Glutamatergic neuron (in vitro differentiated cells): ENCODE data around the gene IRAG1. TPM values are rescaled to one million over a fixed set of nuclear protein-coding genes. Genes with fewer than 3 reads are reported as not detected.

Source experiments
- DNase-seq: peaks from one replicate; pipeline ENCODE4 v3.0.0; 2022
- H3K27ac Mint-ChIP-seq: one replicate; pipeline ENCODE4 v1.8.0; 2020; ENCODE audit warnings: mild to moderate bottlenecking, mixed read lengths, inconsistent platforms; ENCODE audit not compliant: unreplicated experiment
- H3K27me3 Mint-ChIP-seq: one replicate; pipeline ENCODE4 v1.8.0; 2020; ENCODE audit warnings: mild to moderate bottlenecking, moderate library complexity, mixed read lengths, inconsistent platforms; ENCODE audit not compliant: unreplicated experiment
- H3K36me3 Mint-ChIP-seq: one replicate; pipeline ENCODE4 v1.8.0; 2020; ENCODE audit warnings: mild to moderate bottlenecking, mixed read lengths, inconsistent platforms; ENCODE audit not compliant: unreplicated experiment
- H3K4me1 Mint-ChIP-seq: one replicate; pipeline ENCODE4 v1.8.0; 2020; ENCODE audit warnings: mild to moderate bottlenecking, low read depth, mixed read lengths, inconsistent platforms; ENCODE audit not compliant: unreplicated experiment
- H3K4me3 Mint-ChIP-seq: one replicate; pipeline ENCODE4 v1.8.0; 2020; ENCODE audit warnings: mild to moderate bottlenecking, mixed read lengths, inconsistent platforms; ENCODE audit not compliant: unreplicated experiment
- H3K9me3 Mint-ChIP-seq: one replicate; pipeline ENCODE4 v1.8.0; 2020; ENCODE audit warnings: mild to moderate bottlenecking, moderate library complexity, mixed read lengths, inconsistent platforms; ENCODE audit not compliant: unreplicated experiment
- CTCF ChIP-seq: fragments of 200-600 bp; sonication (generic); IDR thresholded peaks from one replicate; pipeline ENCODE4 v1.5.0; 2021; ENCODE audit not compliant: partially characterized antibody, unreplicated experiment
- total RNA-seq: library from RNA; stranded (reverse); fragmentation: NEBNext Ultra II Directional; extraction: Animal tissue kit (Norgen Biotek cat#: 25700); gene quantifications from one replicate; pipeline ENCODE4 v1.2.1, GENCODE V29; 2021; ENCODE audit not compliant: unreplicated experiment

The IRAG1 gene
- total RNA-seq, 1 donor from 2014 or later: 4.2 TPM

DNA sequence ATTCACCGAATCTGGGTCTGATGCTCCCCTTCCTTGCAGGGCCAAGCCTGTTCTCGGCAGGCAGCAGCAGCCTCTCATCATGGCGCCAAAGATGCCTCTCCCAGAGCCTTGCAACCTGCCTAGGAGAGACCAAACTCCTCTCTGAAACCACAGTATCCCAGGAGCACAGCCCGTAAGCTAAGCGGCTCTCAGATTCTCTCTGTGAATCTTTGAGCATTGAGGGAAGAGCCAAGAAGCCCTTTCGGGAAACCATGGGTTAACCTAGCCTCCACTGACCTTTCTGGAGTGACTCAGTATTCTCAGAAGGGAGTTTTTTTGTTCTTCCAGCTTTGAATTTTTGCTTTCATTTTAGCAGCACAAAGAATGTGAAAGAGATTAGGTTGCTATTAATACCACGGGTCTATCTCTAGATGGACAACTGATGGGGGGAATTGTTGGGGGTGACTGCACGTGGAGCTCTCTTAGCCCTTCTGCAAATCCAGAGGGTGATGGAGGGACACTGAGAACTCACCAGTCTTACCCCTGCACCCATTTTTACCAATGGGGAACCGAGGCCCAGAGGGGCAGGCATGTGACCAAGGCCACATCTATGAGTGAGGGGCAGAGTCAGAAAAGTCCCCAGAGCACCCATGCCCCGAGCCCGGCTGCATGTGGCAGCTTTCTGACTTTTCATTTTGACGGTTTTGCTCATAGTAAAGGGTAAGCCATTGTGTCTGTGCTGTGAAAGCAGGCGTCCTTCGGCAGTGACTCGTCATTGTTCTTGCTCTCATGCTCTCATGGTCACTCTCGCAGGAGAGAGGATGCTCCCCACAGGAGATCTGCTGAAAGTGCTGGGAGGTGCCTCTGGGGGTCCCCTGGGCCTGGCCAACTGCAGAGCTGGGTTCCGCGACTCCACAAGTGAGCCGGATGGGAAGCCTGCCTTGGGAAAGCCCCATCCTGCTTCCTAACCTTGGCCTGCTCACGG lies 36.0 kb downstream of the IRAG1 start:
- no peak overlapping the region for H3K27ac Mint-ChIP-seq
- H3K4me3 Mint-ChIP-seq: no peak overlapping the region
- peaks cover 2% of the 10 kb centered on the region for H3K27me3 Mint-ChIP-seq
- TF ChIP-seq CTCF: no peak
- no peaks in the 10 kb centered on the region for H3K36me3 Mint-ChIP-seq
- no peak for DNase-seq
- H3K9me3 Mint-ChIP-seq: no peaks in the 10 kb centered on the region
- H3K4me1 Mint-ChIP-seq: peaks cover 4% of the 10 kb centered on the region

GRCh38 chr11:10655943-10656576 lies 37.5 kb downstream of the IRAG1 start:
- Mint-ChIP-seq H3K4me1 (peaks cover 4% of the 10 kb centered on the region), H3K36me3 (no peaks in the 10 kb centered on the region), H3K27me3 (no peaks in the 10 kb centered on the region), H3K27ac (no peak overlapping the region), H3K4me3 (no peak overlapping the region), H3K9me3 (no peaks in the 10 kb centered on the region)
- DNase-seq: no peak
- TF ChIP-seq CTCF: no peak

- Mint-ChIP-seq H3K4me1 (peaks cover 4% of the 10 kb centered on the region), H3K27me3 (no peaks in the 10 kb centered on the region), H3K9me3 (no peaks in the 10 kb centered on the region), H3K27ac (no peak overlapping the region), H3K36me3 (no peaks in the 10 kb centered on the region), H3K4me3 (no peak overlapping the region)
- no peak for TF ChIP-seq CTCF
- DNase-seq: no peak
These were observed 38.3 kb downstream of the IRAG1 start for GRCh38 chr11:10655227-10655626.

DNA sequence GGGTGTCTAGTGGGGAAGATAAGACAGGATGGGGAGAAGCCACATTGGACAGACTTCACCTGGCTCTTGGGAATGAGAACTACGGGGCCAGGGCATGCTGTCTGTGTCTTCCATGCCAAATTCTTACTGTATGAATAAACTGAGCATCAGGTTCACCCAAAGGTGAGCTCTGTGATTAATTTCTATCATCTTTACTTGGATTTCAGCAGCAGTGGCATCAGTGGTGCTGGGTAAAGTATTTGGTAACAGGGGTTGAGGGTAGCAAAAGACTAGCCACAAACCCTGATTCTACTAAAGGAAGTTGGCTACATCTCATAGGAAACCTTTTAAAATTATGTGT lies 38.8 kb downstream of the IRAG1 start:
- no peak for TF ChIP-seq CTCF
- no peak overlapping the region for H3K27ac Mint-ChIP-seq
- no peaks in the 10 kb centered on the region for H3K9me3 Mint-ChIP-seq
- DNase-seq: no peak
- peaks cover 4% of the 10 kb centered on the region for H3K4me1 Mint-ChIP-seq
- H3K36me3 Mint-ChIP-seq: no peaks in the 10 kb centered on the region
- H3K27me3 Mint-ChIP-seq: no peaks in the 10 kb centered on the region
- H3K4me3 Mint-ChIP-seq: no peak overlapping the region
